Liver (tissue), 3 donors: ENCODE results near the gene AFP.

Experiments
- ATF3 ChIP-seq: IDR thresholded peaks from 2 replicates; pipeline ENCODE4 v1.6.1; 2016; ENCODE audit warnings: antibody characterized with exemption
- CTCF ChIP-seq: fragments of 150-350 bp; IDR thresholded peaks from 2 replicates; pipeline ENCODE4 v1.5.1; 2017; ENCODE audit warnings: improper control_type of control experiment, low read depth, low read length; ENCODE audit not compliant: missing input control
- EGR1 ChIP-seq, 2 donors: IDR thresholded peaks; 2 replicates each; pipeline ENCODE4 v1.6.1; 2016 to 2018; ENCODE audit warnings: antibody characterized with exemption in 2 of 2, low read depth in 2 of 2
- JUND ChIP-seq, 2 donors: IDR thresholded peaks; 2 replicates each; pipeline ENCODE4 v1.6.1; 2016; ENCODE audit warnings: antibody characterized with exemption in 2 of 2
- MAX ChIP-seq: IDR thresholded peaks from 2 replicates; pipeline ENCODE4 v1.6.1; 2016; ENCODE audit warnings: antibody characterized with exemption
- RAD21 ChIP-seq, 2 donors: IDR thresholded peaks; 2 replicates each; pipeline ENCODE4 v1.6.1; 2016; ENCODE audit warnings: antibody characterized with exemption in 2 of 2, mild to moderate bottlenecking in 2 of 2
- REST ChIP-seq: IDR thresholded peaks from 2 replicates; pipeline ENCODE4 v1.6.1; 2016; ENCODE audit warnings: antibody characterized with exemption, mild to moderate bottlenecking
- RXRA ChIP-seq, 2 donors: IDR thresholded peaks; 2 replicates each; pipeline ENCODE4 v1.6.1; 2017 to 2018; ENCODE audit warnings: antibody characterized with exemption in 2 of 2, mild to moderate bottlenecking in 1 of 2
- SP1 ChIP-seq: IDR thresholded peaks from 2 replicates; pipeline ENCODE4 v1.6.1; 2018; ENCODE audit warnings: antibody characterized with exemption, mild to moderate bottlenecking
- TAF1 ChIP-seq: conservative IDR thresholded peaks from 2 replicates; pipeline ENCODE4 v1.6.1; 2016; ENCODE audit warnings: antibody characterized with exemption, mild to moderate bottlenecking
- donor health status: healthy.
- donor health status: healthy.

GRCh38 chr4:73433140-73433539 lies 2.9 kb upstream of the AFP start:
- no peak for TF ChIP-seq CTCF
- TF ChIP-seq RXRA (IDR thresholded peaks at IDR 0.05): no peak
- TF ChIP-seq RAD21 (IDR thresholded peaks at IDR 0.05): no peak
- no peak for TF ChIP-seq EGR1 (IDR thresholded peaks at IDR 0.05; ENCODE audit: low read depth in 2 of 2)
- no peak for TF ChIP-seq SP1
- TF ChIP-seq MAX: no peak
- no peak for TF ChIP-seq TAF1
- no peak for TF ChIP-seq REST
- TF ChIP-seq JUND (IDR thresholded peaks at IDR 0.05): no peak
- TF ChIP-seq ATF3: no peak
